DND-41 (cell line): Measurements from ENCODE around the gene CDKN1C.

ENCODE experiments used
- ATAC-seq: fragments of 200-7000 bp; cut with Tn5 transposase; 3 replicates; pipeline ENCODE4 v1.9.1; 2021; ENCODE audit warnings: low read depth; ENCODE audit not compliant: insufficient read depth
- DNase-seq: peaks from one replicate; pipeline ENCODE4 v3.0.0-alpha.2; 2020
- H2AFZ ChIP-seq: 2 replicates; pipeline ENCODE4 v1.6.0; 2012; ENCODE audit warnings: low read depth, low read length
- H3K27ac ChIP-seq: 2 replicates; pipeline ENCODE4 v1.5.1; 2012; ENCODE audit warnings: low read length, inconsistent platforms
- H3K27me3 ChIP-seq: fragments of 200-600 bp; sonication (generic); 2 replicates; pipeline ENCODE4 v1.6.0; 2012; ENCODE audit warnings: low read length, mild to moderate bottlenecking, inconsistent platforms; ENCODE audit not compliant: insufficient read depth, poor library complexity
- H3K36me3 ChIP-seq: 2 replicates; pipeline ENCODE4 v1.5.1; 2012; ENCODE audit warnings: low read length, inconsistent platforms; ENCODE audit not compliant: insufficient read depth
- H3K4me1 ChIP-seq: 2 replicates; pipeline ENCODE4 v1.5.1; 2012; ENCODE audit warnings: mild to moderate bottlenecking, low read length; ENCODE audit not compliant: insufficient read depth
- H3K4me2 ChIP-seq: 2 replicates; pipeline ENCODE4 v1.6.0; 2012; ENCODE audit warnings: mild to moderate bottlenecking, moderate library complexity, low read length, inconsistent platforms; ENCODE audit not compliant: insufficient read depth
- H3K4me3 ChIP-seq, 2 experiments: fragments of 200-600 bp in 1 of 2; shearing (Covaris generic) in 1 of 2; 2 replicates each; pipeline ENCODE4 v1.5.1; 2012 to 2016; ENCODE audit warnings: inconsistent platforms in 2 of 2, low read length in 2 of 2, mild to moderate bottlenecking in 2 of 2, low read depth in 1 of 2, moderate library complexity in 1 of 2
- H3K79me2 ChIP-seq: 2 replicates; pipeline ENCODE4 v1.6.0; 2012; ENCODE audit warnings: low read length, inconsistent platforms; ENCODE audit not compliant: insufficient read depth
- H3K9ac ChIP-seq: 2 replicates; pipeline ENCODE4 v1.6.0; 2012; ENCODE audit warnings: low read depth, mild to moderate bottlenecking, inconsistent platforms, low read length, moderate library complexity
- H3K9me3 ChIP-seq: 2 replicates; pipeline ENCODE4 v1.5.1; 2012; ENCODE audit warnings: low read length, moderate library complexity, mild to moderate bottlenecking, inconsistent platforms; ENCODE audit not compliant: insufficient read depth, severe bottlenecking
- H4K20me1 ChIP-seq: 2 replicates; pipeline ENCODE4 v1.6.0; 2012; ENCODE audit warnings: low read length; ENCODE audit not compliant: insufficient read depth
- EZH2 ChIP-seq: IDR thresholded peaks from 3 replicates; pipeline ENCODE4 v1.6.1; 2012; ENCODE audit warnings: borderline replicate concordance, low read depth, mild to moderate bottlenecking, moderate library complexity, low read length, inconsistent platforms; ENCODE audit not compliant: severe bottlenecking
- TF ChIP-seq, protein P1 (sequence below): IDR thresholded peaks from 2 replicates; pipeline ENCODE4 v1.5.1; 2012; ENCODE audit warnings: borderline replicate concordance, low read length, moderate library complexity, mild to moderate bottlenecking; ENCODE audit not compliant: poor library complexity, severe bottlenecking; ENCODE audit errors: extremely low read depth

CDKN1C gene

DNA sequence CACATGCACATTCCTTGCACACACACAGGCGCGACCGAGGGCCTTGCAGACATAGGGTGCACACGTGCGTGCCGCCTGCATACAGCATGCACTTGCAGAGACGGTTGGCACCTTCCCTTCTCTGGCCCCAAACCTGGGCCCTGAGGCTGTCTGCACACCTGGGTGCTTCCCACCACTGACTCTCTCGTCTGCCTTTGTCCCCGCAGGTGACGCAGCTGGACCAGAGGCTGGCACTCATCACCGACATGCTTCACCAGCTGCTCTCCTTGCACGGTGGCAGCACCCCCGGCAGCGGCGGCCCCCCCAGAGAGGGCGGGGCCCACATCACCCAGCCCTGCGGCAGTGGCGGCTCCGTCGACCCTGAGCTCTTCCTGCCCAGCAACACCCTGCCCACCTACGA is 38.0 kb downstream of the CDKN1C start:
- no peaks in the 10 kb centered on the region for H3K79me2 ChIP-seq
- DNase-seq = no peak
- no peaks in the 10 kb centered on the region for H3K4me1 ChIP-seq
- H3K4me3 ChIP-seq = no peak overlapping the region
- no peak overlapping the region for H3K9ac ChIP-seq
- H3K27ac ChIP-seq = no peak overlapping the region
- no peak overlapping the region for H3K4me2 ChIP-seq
- no peaks in the 10 kb centered on the region for H3K9me3 ChIP-seq
- H2AFZ ChIP-seq = no peak overlapping the region
- no peaks in the 10 kb centered on the region for H3K36me3 ChIP-seq
- ATAC-seq = no peak
- H4K20me1 ChIP-seq = peaks cover 10% of the 10 kb centered on the region; the same call in 1 of the 2 replicates
- TF ChIP-seq, protein P1, sequence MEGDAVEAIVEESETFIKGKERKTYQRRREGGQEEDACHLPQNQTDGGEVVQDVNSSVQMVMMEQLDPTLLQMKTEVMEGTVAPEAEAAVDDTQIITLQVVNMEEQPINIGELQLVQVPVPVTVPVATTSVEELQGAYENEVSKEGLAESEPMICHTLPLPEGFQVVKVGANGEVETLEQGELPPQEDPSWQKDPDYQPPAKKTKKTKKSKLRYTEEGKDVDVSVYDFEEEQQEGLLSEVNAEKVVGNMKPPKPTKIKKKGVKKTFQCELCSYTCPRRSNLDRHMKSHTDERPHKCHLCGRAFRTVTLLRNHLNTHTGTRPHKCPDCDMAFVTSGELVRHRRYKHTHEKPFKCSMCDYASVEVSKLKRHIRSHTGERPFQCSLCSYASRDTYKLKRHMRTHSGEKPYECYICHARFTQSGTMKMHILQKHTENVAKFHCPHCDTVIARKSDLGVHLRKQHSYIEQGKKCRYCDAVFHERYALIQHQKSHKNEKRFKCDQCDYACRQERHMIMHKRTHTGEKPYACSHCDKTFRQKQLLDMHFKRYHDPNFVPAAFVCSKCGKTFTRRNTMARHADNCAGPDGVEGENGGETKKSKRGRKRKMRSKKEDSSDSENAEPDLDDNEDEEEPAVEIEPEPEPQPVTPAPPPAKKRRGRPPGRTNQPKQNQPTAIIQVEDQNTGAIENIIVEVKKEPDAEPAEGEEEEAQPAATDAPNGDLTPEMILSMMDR = no peak
- TF ChIP-seq EZH2 = no peak
- no peaks in the 10 kb centered on the region for H3K27me3 ChIP-seq

DNA sequence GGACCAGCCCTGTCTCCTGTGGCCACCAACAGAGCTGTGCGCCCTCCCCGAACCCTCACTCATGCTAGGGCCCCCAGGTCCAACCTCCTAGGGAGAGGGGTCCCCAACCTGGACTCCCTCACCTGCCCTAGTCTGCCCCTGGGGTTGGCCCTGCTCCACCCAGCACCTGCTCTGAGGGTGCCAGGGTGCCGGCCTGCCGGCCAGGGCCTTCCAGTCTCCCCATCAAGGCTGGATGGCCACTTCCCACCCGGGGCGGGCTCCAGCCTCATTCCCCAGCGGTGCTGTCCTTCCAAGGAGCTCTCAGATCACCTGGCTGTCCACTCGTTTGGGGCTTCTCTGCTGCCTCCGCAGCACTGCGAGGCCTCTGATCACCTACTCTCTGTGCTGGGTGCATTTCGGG is 39.1 kb downstream of the CDKN1C start:
- Histone ChIP-seq H3K27ac (no peak overlapping the region), H3K36me3 (no peaks in the 10 kb centered on the region), H3K9ac (no peak overlapping the region), H3K9me3 (no peaks in the 10 kb centered on the region), H3K4me1 (no peaks in the 10 kb centered on the region), H3K4me3 (no peak overlapping the region), H3K79me2 (no peaks in the 10 kb centered on the region), H4K20me1 (peaks cover 10% of the 10 kb centered on the region; the same call in 1 of the 2 replicates), H2AFZ (no peak overlapping the region), H3K4me2 (no peak overlapping the region), H3K27me3 (no peaks in the 10 kb centered on the region)
- TF ChIP-seq, protein P1 = no peak
- no peak for TF ChIP-seq EZH2
- DNase-seq (no peak), ATAC-seq (no peak)

DNA sequence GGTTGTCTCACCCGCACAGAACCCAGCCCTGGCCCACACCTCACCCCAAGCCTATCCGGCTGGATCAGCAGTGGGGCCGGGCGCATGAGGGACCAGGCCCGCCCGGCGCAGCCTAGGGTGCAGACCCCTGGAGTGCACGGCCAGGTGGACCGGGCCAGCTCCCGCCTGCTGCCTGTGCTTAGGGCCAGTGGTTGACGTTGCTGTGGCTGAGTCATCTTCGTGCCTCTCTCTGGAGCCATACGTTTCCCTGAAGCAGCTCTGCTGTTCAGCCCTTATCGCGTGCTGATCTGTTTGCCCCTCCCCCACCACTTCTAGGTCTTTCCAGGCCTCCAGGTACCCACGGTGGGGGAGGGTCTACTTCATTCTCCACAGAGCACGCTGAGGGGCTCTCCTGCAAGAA is 39.5 kb downstream of the CDKN1C start:
- H3K9ac ChIP-seq = no peak overlapping the region
- H3K9me3 ChIP-seq = no peaks in the 10 kb centered on the region
- no peak for ATAC-seq
- H4K20me1 ChIP-seq = peaks cover 10% of the 10 kb centered on the region; the same call in 1 of the 2 replicates
- no peaks in the 10 kb centered on the region for H3K27me3 ChIP-seq
- TF ChIP-seq, protein P1 = no peak
- no peak for TF ChIP-seq EZH2
- H3K4me2 ChIP-seq = no peak overlapping the region
- no peaks in the 10 kb centered on the region for H3K79me2 ChIP-seq
- DNase-seq = no peak
- no peak overlapping the region for H3K4me3 ChIP-seq
- H3K36me3 ChIP-seq = no peaks in the 10 kb centered on the region
- no peak overlapping the region for H3K27ac ChIP-seq
- no peak overlapping the region for H2AFZ ChIP-seq
- no peaks in the 10 kb centered on the region for H3K4me1 ChIP-seq

DNA sequence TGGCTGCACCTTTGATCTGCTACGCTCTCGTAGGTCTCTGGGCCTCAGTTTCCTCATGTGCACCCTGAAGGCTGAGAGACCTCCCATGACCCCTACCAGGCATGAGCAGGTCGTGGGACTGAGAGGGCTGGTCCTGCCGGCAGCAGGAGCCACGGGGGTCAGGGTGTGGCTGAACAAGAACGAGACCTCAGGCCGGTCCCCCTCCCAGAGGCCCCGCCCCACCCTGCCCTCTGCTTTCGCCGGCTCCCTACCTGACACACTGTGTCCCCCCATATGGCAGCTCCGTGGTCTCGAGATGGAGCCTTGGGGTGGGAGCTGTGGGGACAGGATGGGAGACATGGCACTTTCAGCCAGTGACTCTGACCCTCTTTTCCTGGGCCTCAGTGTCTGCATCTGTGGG is 40.6 kb downstream of the CDKN1C start:
- H3K27ac ChIP-seq = no peak overlapping the region

More for the DNA sequence above, 40.6 kb downstream of the CDKN1C start:
- no peak overlapping the region for H3K4me3 ChIP-seq
- no peaks in the 10 kb centered on the region for H3K4me1 ChIP-seq
- TF ChIP-seq EZH2 = no peak
- TF ChIP-seq, protein P1 = no peak
- H3K36me3 ChIP-seq = no peaks in the 10 kb centered on the region
- H3K4me2 ChIP-seq = no peak overlapping the region
- H4K20me1 ChIP-seq = peaks cover 10% of the 10 kb centered on the region; the same call in 1 of the 2 replicates
- no peaks in the 10 kb centered on the region for H3K79me2 ChIP-seq
- no peaks in the 10 kb centered on the region for H3K9me3 ChIP-seq
- ATAC-seq = no peak
- H3K9ac ChIP-seq = no peak overlapping the region
- DNase-seq = no peak
- no peaks in the 10 kb centered on the region for H3K27me3 ChIP-seq
- H2AFZ ChIP-seq = no peak overlapping the region
